AG04449 (cell line): Measurements from ENCODE around the gene HS6ST1.

Experiments
- CTCF ChIA-PET: fragments of 350-600 bp; formaldehyde crosslinking; extraction: SDS; loops from one replicate; lab custom pipeline; 2021; ENCODE audit warnings: antibody characterized with exemption; lab: Yijun Ruan, JAX
- POLR2A ChIA-PET: fragments of 400-600, 350-600 bp; formaldehyde crosslinking; extraction: SDS; loops from one replicate; lab custom pipeline; 2020; ENCODE audit warnings: antibody characterized with exemption, inconsistent platforms; lab: Yijun Ruan, JAX
- DNase-seq: peaks from one replicate; pipeline ENCODE4 v3.0.0-alpha.2; 2010; ENCODE audit warnings: low read depth, low spot score
- H3K4me3 ChIP-seq: 2 replicates; pipeline ENCODE4 v1.5.1; 2011; ENCODE audit warnings: low read depth, mild to moderate bottlenecking, control low read depth, low read length
- CTCF ChIP-seq: IDR thresholded peaks from one replicate; pipeline ENCODE4 v1.5.1; 2011; ENCODE audit warnings: mild to moderate bottlenecking, moderate library complexity, low read length, control low read depth, inconsistent platforms; ENCODE audit not compliant: insufficient read depth; ENCODE audit errors: missing control alignments

HS6ST1 gene

GRCh38 chr2:128291844-128292598 is 26.6 kb downstream of the HS6ST1 start:
- DNase-seq, result no peak
- no peak for TF ChIP-seq CTCF
- ChIA-PET CTCF (no interaction called here), POLR2A (no interaction called here)
- no peak overlapping the region for H3K4me3 ChIP-seq

GRCh38 chr2:128291161-128291843 is 27.4 kb downstream of the HS6ST1 start:
- POLR2A ChIA-PET, result no interaction called here
- H3K4me3 ChIP-seq, result no peak overlapping the region
- DNase-seq, result no peak
- TF ChIP-seq CTCF, result no peak
- CTCF ChIA-PET, result no interaction called here

- CTCF ChIA-PET, result interaction anchor here (1.0 kb wide), 1 partner anchor 13 kb away, joined by 3 read pairs; no protein-coding TSS in a partner anchor
Observed at GRCh38 chr2:128290356-128290755, 28.3 kb downstream of the HS6ST1 start.

GRCh38 chr2:128289439-128289838 is 29.2 kb downstream of the HS6ST1 start:
- DNase-seq, result no peak
- H3K4me3 ChIP-seq, result no peak overlapping the region
- no peak for TF ChIP-seq CTCF
- CTCF ChIA-PET, result interaction anchor here (1.0 kb wide), 1 partner anchor 14 kb away, joined by 3 read pairs; no protein-coding TSS in a partner anchor
- POLR2A ChIA-PET, result no interaction called here

More at GRCh38 chr2:128290356-128290755, 28.3 kb downstream of the HS6ST1 start:
- POLR2A ChIA-PET, result interaction anchor here (0.6 kb wide), 1 partner anchor 904 kb away, joined by 5 read pairs; no protein-coding TSS in a partner anchor
- no peak overlapping the region for H3K4me3 ChIP-seq
- DNase-seq, result no peak
- no peak for TF ChIP-seq CTCF

- H3K4me3 ChIP-seq, result no peak overlapping the region
- no peak for TF ChIP-seq CTCF
- POLR2A ChIA-PET, result no interaction called here
- CTCF ChIA-PET, result no interaction called here
- no peak for DNase-seq
Observed at GRCh38 chr2:128288781-128289180, 29.9 kb downstream of the HS6ST1 start.
